Fibroblast of skin of back (primary cell): ENCODE data around the gene SERPINB1.
"Not testable (repeated sequence)": the region's sequence is repeated elsewhere in the genome, so short reads cannot be mapped to it uniquely, and the experiment has no call there.

Experiments
- DNase-seq: peaks from one replicate; pipeline ENCODE4 v3.0.0-alpha.2; 2013

Gene SERPINB1

DNA sequence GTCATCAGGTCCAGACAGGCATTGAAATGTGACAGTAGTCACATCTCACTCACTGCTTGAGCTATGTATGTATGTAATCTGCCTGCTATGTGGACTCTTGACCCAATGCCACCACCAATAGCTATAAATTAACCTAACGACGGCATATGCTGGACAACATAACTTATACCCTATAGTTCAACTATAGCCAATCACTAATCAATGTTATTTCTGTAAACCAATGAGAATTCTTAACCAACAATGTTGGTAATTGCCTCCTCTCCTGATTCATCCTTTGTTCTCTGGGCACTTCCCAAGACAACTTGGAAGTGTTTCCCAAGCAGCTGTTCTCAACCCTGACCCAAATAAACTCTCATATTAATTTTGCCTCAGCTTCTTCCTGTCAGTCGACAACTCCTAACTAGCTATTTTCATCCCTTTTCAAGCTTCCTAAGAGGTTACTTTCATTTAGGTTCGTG, 24.1 kb upstream of the SERPINB1 start:
- no peak for DNase-seq

- no peak for DNase-seq
Measured at GRCh38 chr6:2865270-2865669, 23.6 kb upstream of the SERPINB1 start.

DNA sequence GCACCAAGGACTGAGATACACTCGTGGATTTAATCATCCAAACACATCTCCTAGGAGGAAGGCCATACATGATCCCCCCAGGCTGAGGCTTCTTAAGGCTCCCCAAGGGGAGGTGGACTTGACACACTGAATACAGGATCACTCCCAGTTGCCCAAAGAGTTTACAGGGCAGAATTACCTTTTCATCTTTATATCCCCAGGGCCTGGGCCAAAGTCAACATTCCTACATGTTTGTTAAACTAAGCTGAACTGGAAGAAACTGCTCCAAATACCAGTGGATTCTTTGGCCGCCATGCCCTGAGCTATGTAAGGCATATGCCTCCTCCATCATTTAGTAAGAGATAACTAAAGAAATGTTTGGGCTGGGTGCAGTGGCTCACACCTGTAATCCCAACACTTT, 22.2 kb upstream of the SERPINB1 start:
- no peak for DNase-seq

GRCh38 chr6:2862712-2863181, 21.1 kb upstream of the SERPINB1 start:
- DNase-seq, result no peak

DNA sequence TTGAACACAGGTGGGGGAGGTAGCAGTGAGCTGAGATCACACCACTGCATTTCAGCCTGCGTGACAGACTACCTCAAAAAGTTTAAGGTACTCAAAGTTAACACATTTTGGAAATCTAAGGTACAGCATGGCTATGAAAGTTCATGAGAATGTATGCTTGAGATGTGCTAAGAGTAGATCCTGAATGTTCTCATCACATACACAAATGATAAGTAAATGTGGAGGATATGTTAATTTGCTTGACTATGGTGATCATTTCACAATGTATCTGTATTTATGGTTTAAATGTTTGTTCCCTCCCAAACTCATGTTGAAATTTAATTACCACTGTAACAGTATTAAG, 20.1 kb upstream of the SERPINB1 start:
- no peak for DNase-seq

GRCh38 chr6:2861060-2861821, 19.6 kb upstream of the SERPINB1 start:
- no peak for DNase-seq

DNA sequence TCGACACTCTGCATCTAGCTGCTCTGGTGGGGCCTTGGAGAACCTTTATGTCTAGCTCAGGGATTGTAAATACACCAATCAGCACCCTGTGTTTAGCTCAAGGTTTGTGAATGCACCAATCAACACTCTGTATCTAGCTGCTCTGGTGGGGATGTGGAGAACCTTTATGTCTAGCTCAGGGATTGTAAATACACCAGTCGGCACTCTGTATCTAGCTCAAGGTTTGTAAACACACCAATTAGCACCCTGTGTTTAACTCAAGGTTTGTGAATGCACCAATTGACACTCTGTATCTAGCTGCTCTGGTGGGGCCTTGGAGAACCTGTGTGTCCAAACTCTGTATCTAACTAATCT, 19.0 kb upstream of the SERPINB1 start:
- DNase-seq, result not testable (repeated sequence)

- not testable (repeated sequence) for DNase-seq
Measured at GRCh38 chr6:2859798-2860705, 18.4 kb upstream of the SERPINB1 start.

GRCh38 chr6:2859185-2859700, 17.6 kb upstream of the SERPINB1 start:
- DNase-seq, result no peak

- DNase-seq, result peak; percentile 56
Measured at GRCh38 chr6:2857580-2858337, 16.1 kb upstream of the SERPINB1 start.

DNA sequence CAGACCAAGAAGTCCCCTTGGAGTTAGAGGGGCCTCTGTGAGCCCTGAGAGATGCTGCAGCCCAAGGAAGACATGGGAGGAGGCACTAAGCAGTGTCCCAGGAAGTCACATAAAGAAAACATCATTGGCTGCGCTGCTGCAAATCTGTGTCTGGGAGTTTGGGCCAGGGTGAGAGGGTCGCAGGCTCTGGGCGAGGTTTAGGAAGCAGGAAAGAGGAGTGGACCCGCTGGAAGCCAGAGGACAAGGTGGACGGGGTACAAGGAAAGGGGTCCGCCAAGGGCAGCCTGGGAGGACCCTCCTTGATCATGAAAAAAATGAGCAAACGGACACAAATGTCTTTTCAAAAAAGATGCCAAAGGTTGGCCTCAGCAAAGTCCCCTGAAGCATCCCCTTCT, 15.5 kb upstream of the SERPINB1 start:
- DNase-seq, result no peak

DNA sequence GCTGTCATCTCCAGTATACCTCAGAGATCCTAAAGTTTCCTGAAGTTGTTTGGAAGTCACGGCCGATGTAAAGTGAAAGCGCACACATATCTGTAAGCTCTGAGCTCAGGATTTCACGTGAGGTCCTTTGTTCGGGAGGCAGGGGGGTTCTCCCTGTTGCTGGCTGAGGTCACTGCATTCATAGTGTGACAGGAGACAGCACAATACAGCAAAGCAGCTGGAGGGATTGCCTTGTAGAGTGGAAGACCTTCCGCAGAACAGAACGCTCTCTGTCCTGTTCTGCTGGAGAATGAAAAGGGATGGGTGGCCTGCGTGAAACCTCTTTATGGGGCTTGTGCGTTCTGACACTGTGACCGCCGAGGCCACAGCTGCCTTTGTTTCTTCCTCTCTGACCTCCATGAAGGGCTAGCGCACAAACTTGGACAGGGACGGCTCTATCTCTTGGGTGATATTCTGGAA, 13.4 kb upstream of the SERPINB1 start:
- DNase-seq, result no peak

GRCh38 chr6:2854396-2854982, 12.8 kb upstream of the SERPINB1 start:
- DNase-seq, result no peak

DNA sequence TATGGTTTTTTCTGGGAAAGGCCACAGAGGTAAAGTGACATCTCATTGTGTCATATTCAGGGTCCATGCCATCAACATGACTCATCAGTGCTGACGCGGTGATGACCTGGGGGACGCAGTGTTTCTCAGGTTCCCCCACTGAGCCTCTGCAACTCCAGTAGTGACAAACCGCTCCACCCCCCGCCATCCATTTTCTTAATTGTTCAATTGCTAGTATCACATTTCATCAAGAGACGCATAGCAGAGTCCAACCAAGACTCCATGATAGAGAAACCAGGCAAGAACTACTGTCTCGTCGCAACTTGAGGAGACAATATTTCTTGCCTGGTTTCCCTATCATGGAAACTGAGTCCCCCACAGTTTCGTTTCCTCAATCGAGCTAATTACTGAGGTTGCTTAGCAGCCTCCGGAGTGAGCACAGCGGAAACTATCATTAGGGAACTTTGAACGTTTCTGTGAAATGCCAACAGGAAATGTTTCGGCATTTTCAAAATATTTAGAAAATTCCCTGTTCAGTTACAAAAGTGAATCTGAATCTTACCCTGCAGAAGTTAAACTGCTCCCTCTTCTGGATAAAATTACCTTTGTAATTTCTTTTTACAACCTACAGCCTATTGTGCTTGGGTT, 12.2 kb upstream of the SERPINB1 start:
- peak; percentile 91 for DNase-seq

DNA sequence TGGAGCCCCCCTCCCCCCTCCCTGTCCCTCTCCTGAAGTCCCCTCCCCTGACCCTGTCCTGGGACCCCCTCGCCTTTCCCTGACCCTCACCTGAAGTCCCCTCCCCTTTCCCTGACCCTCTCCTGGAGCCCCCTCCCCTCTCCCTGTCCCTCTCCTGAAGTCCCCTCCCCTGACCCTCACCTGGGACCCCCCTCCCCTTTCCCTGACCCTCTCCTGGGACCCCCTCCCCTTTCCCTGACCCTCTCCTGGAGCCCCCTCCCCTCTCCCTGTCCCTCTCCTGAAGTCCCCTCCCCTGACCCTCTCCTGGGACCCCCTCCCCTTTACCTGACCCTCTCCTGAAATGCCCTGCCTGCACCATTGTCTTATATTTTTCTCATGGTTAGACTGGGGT, 11.7 kb upstream of the SERPINB1 start:
- DNase-seq, result not testable (repeated sequence)

- no peak for DNase-seq
Measured at GRCh38 chr6:2852921-2853322, 11.3 kb upstream of the SERPINB1 start.

- DNase-seq, result no peak
Measured at GRCh38 chr6:2852514-2852855, 10.8 kb upstream of the SERPINB1 start.

GRCh38 chr6:2851727-2852513, 10.3 kb upstream of the SERPINB1 start:
- no peak for DNase-seq

- DNase-seq, result peak; percentile 65
Measured at GRCh38 chr6:2850538-2851113, 9.0 kb upstream of the SERPINB1 start.

GRCh38 chr6:2848851-2849250, 7.2 kb upstream of the SERPINB1 start:
- DNase-seq, result no peak

- DNase-seq, result no peak
Measured at GRCh38 chr6:2845880-2846208, 4.2 kb upstream of the SERPINB1 start.
